ENCODE data around the gene CDKN1B. TPM values are rescaled to one million over a fixed set of nuclear protein-coding genes. Genes with fewer than 3 reads are reported as not detected.
A peak's percentile ranks its signal among the peaks of the same experiment; 100 is the strongest.

The CDKN1B gene
- total RNA-seq, 1 experiment from 2014 or later: 38.7 TPM

DNA sequence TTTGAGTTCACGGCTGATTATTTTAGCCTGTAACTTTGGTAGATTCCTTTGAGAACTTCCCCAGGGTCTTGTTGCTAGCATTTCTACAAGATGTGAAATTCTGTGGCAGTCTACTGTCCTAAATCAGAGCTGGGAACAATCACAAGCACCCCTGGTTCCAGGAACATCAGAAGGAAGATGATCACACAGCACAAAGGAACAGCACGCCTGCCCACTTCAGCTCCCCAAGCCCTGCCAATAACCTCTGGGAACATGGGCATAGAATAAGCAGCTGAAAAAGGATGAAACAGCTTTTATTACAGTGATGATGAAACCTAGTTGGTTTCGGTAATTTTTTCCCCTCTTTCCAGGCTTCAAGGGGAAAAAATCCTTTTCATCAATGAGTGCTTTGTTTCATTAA lies 33.4 kb upstream of the CDKN1B start:
- H3K27me3 ChIP-seq (replicated peaks; ENCODE audit: insufficient read depth, low read depth, low read length, poor library complexity): no peaks in the 10 kb centered on the region
- intact Hi-C loops (cut with micrococcal nuclease; ENCODE audit: unreplicated experiment): no loop called here
- H3K4me3 ChIP-seq (ENCODE audit: low read depth, low read length, poor library complexity, severe bottlenecking): no peak overlapping the region
- ChIA-PET POLR2A (ENCODE audit: low non-redundant PET) (no interaction called here), CTCF (no interaction called here)
- TF ChIP-seq CTCF (conservative IDR thresholded peaks at IDR 0.05; ENCODE audit: low read depth, low read length): no peak
- TF ChIP-seq EZH2 (IDR thresholded peaks at IDR 0.05; ENCODE audit: borderline replicate concordance, low read depth, low read length, poor library complexity, severe bottlenecking): no peak
- no peaks in the 10 kb centered on the region for H3K9me3 ChIP-seq (ENCODE audit: low read depth, low read length, poor library complexity, severe bottlenecking)
- no peak for DNase-seq (ENCODE audit: low spot score)
- no TSS peak for BruUV-seq (replicated peaks)
- no peaks in the 10 kb centered on the region for H3K36me3 ChIP-seq (ENCODE audit: insufficient read depth, low read length, poor library complexity, severe bottlenecking)
- no peaks in the 10 kb centered on the region for H3K4me1 ChIP-seq (ENCODE audit: insufficient read depth, low read length, poor library complexity, severe bottlenecking)
- H3K27ac ChIP-seq (ENCODE audit: low read depth, low read length, poor library complexity, severe bottlenecking): no peak overlapping the region

DNA sequence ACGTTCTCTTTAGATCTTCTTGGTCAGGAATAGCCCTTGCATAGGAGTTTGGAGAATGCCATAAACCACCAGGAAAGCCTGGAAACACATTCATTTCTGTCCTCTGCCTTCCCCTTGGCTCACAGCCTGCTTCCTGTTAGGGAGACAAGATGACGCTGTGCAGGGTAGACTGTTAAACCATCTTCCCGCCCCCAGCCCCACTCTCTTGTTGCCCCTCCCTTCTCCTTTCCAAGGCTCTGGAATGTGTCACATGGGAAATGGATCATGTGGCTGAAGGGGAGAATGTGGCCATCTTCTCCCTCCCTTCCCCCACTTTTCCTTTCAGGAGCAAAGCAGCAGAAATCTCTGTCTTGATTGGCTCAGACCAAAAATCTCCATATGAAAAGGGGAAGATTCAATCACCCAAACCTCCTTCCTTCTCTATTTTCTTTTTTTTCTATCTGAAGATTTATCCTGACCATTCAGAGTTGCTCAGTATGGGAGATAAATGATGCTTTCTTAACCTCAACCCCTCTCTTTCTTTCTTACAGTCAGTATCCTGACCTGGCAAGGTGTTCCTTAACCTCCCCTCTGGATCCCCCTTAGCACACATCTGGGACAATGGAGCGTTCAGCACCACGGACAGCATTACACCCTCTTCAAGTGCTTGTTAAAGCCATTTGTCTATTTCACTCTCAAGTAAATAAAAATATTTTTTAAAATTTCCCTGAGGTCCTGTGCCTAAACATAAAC lies 32.6 kb upstream of the CDKN1B start:
- H3K9me3 ChIP-seq (ENCODE audit: low read depth, low read length, poor library complexity, severe bottlenecking): no peaks in the 10 kb centered on the region
- H3K4me3 ChIP-seq (ENCODE audit: low read depth, low read length, poor library complexity, severe bottlenecking): no peak overlapping the region
- H3K27me3 ChIP-seq (replicated peaks; ENCODE audit: insufficient read depth, low read depth, low read length, poor library complexity): no peaks in the 10 kb centered on the region
- TF ChIP-seq CTCF (conservative IDR thresholded peaks at IDR 0.05; ENCODE audit: low read depth, low read length): no peak
- no peak for TF ChIP-seq EZH2 (IDR thresholded peaks at IDR 0.05; ENCODE audit: borderline replicate concordance, low read depth, low read length, poor library complexity, severe bottlenecking)
- intact Hi-C loops (cut with micrococcal nuclease; ENCODE audit: unreplicated experiment): no loop called here
- no TSS peak for BruUV-seq (replicated peaks)
- POLR2A ChIA-PET (ENCODE audit: low non-redundant PET): no interaction called here
- CTCF ChIA-PET: no interaction called here
- no peak overlapping the region for H3K27ac ChIP-seq (ENCODE audit: low read depth, low read length, poor library complexity, severe bottlenecking)
- peak; percentile 56 for DNase-seq (ENCODE audit: low spot score)
- no peaks in the 10 kb centered on the region for H3K36me3 ChIP-seq (ENCODE audit: insufficient read depth, low read length, poor library complexity, severe bottlenecking)
- H3K4me1 ChIP-seq (ENCODE audit: insufficient read depth, low read length, poor library complexity, severe bottlenecking): no peaks in the 10 kb centered on the region

GRCh38 chr12:12685305-12685704 lies 31.9 kb upstream of the CDKN1B start:
- no peaks in the 10 kb centered on the region for H3K4me1 ChIP-seq (ENCODE audit: insufficient read depth, low read length, poor library complexity, severe bottlenecking)
- BruUV-seq (replicated peaks): no TSS peak
- no peak for DNase-seq (ENCODE audit: low spot score)
- no peak overlapping the region for H3K4me3 ChIP-seq (ENCODE audit: low read depth, low read length, poor library complexity, severe bottlenecking)
- no peaks in the 10 kb centered on the region for H3K27me3 ChIP-seq (replicated peaks; ENCODE audit: insufficient read depth, low read depth, low read length, poor library complexity)
- no peaks in the 10 kb centered on the region for H3K9me3 ChIP-seq (ENCODE audit: low read depth, low read length, poor library complexity, severe bottlenecking)
- intact Hi-C loops (cut with micrococcal nuclease; ENCODE audit: unreplicated experiment): no loop called here
- ChIA-PET CTCF (no interaction called here), POLR2A (ENCODE audit: low non-redundant PET) (no interaction called here)
- TF ChIP-seq CTCF (conservative IDR thresholded peaks at IDR 0.05; ENCODE audit: low read depth, low read length): no peak
- no peak for TF ChIP-seq EZH2 (IDR thresholded peaks at IDR 0.05; ENCODE audit: borderline replicate concordance, low read depth, low read length, poor library complexity, severe bottlenecking)
- no peak overlapping the region for H3K27ac ChIP-seq (ENCODE audit: low read depth, low read length, poor library complexity, severe bottlenecking)
- no peaks in the 10 kb centered on the region for H3K36me3 ChIP-seq (ENCODE audit: insufficient read depth, low read length, poor library complexity, severe bottlenecking)
